CD4-positive, CD25-positive, alpha-beta regulatory T cell (primary cell): ENCODE results near the gene SLC6A7. TPM values are rescaled to one million over a fixed set of nuclear protein-coding genes. Genes with fewer than 3 reads are reported as not detected.
A peak's percentile ranks its signal among the peaks of the same experiment; 100 is the strongest.

Experiments used
- ATAC-seq, 2 donors: fragments of 150-1000 bp; cut with Tn5 transposase; one replicate each; pipeline ENCODE4 v1.10.0; 2021; ENCODE audit warnings: low read depth in 2 of 2, moderate number of reproducible peaks in 2 of 2, moderate library complexity in 1 of 2
- DNase-seq, 3 donors: peaks; one replicate each; pipeline versions ENCODE4 v3.0.0 to v3.0.0-alpha.2; 2012 to 2022; ENCODE audit warnings: mixed read lengths in 1 of 3
- H3K27ac ChIP-seq: one replicate; pipeline ENCODE4 v1.7.0; 2013; ENCODE audit warnings: mild to moderate bottlenecking, low read length; ENCODE audit not compliant: insufficient read depth, poor library complexity, severe bottlenecking
- H3K27me3 ChIP-seq: one replicate; pipeline ENCODE4 v1.7.0; 2013; ENCODE audit warnings: low read length; ENCODE audit not compliant: control insufficient read depth, insufficient read depth
- H3K36me3 ChIP-seq: one replicate; pipeline ENCODE4 v1.7.0; 2013; ENCODE audit warnings: mild to moderate bottlenecking, low read length, moderate library complexity; ENCODE audit not compliant: control insufficient read depth, insufficient read depth
- H3K4me1 ChIP-seq: 2 replicates; pipeline ENCODE4 v1.7.0; 2013; ENCODE audit warnings: mild to moderate bottlenecking, low read length; ENCODE audit not compliant: insufficient read depth, control insufficient read depth, poor library complexity, severe bottlenecking
- H3K4me3 ChIP-seq: one replicate; pipeline ENCODE4 v1.7.0; 2013; ENCODE audit warnings: low read depth, mild to moderate bottlenecking, low read length, moderate library complexity
- H3K9me3 ChIP-seq, 2 experiments: 1 replicate in 1 of 2; 2 replicates in 1 of 2; pipeline ENCODE4 v1.7.0; 2013; ENCODE audit warnings: low read length in 2 of 2, mild to moderate bottlenecking in 1 of 2, moderate library complexity in 1 of 2; ENCODE audit not compliant: control insufficient read depth in 2 of 2
- H3K27ac Mint-ChIP-seq, 3 donors: one replicate each; pipeline ENCODE4 v1.8.0; 2020 to 2022; ENCODE audit warnings: mild to moderate bottlenecking in 3 of 3, mixed read lengths in 3 of 3, moderate library complexity in 2 of 3
- H3K27me3 Mint-ChIP-seq: one replicate; pipeline ENCODE4 v1.8.0; 2022; ENCODE audit warnings: mild to moderate bottlenecking, mixed read lengths
- H3K36me3 Mint-ChIP-seq: one replicate; pipeline ENCODE4 v1.8.0; 2020; ENCODE audit warnings: mixed read lengths
- H3K4me1 Mint-ChIP-seq, 4 donors: one replicate each; pipeline ENCODE4 v1.8.0; 2020 to 2022; ENCODE audit warnings: mixed read lengths in 4 of 4, mild to moderate bottlenecking in 1 of 4
- H3K4me3 Mint-ChIP-seq, 4 donors: one replicate each; pipeline ENCODE4 v1.8.0; 2020 to 2022; ENCODE audit warnings: mild to moderate bottlenecking in 4 of 4, mixed read lengths in 4 of 4, moderate library complexity in 3 of 4
- H3K9me3 Mint-ChIP-seq, 7 donors: one replicate each; pipeline ENCODE4 v1.8.0; 2020 to 2022; ENCODE audit warnings: mixed read lengths in 7 of 7, mild to moderate bottlenecking in 3 of 7, moderate library complexity in 2 of 7
- polyA plus RNA-seq, 4 donors: library from polyadenylated mRNA; unstranded; fragments of 300-500 nt; fragmentation: Illumina TruSeq; gene quantifications; one replicate each; pipeline ENCODE4 v1.2.3, GENCODE V29; 2021
- total RNA-seq: library from RNA; stranded (reverse); gene quantifications from one replicate; pipeline ENCODE4 v1.2.3, GENCODE V29; 2022

SLC6A7 gene
- total and polyA plus RNA-seq, 5 donors from 2014 or later = not detected

- Mint-ChIP-seq H3K27ac (no peak overlapping the region), H3K4me1 (peaks cover 0 to 9% (median 4%) of the 10 kb centered on the region in 4 donors), H3K9me3 (peaks cover 0 to 2% (median 0%) of the 10 kb centered on the region in 7 donors), H3K27me3 (peaks cover 40% of the 10 kb centered on the region), H3K36me3 (no peaks in the 10 kb centered on the region), H3K4me3 (no peak overlapping the region)
- peaks cover 9% of the 10 kb centered on the region for H3K4me1 ChIP-seq
- no peak overlapping the region for H3K4me3 ChIP-seq
- no peak for ATAC-seq
- H3K9me3 ChIP-seq = no peaks in the 10 kb centered on the region
- no peak for DNase-seq
- no peak overlapping the region for H3K27ac ChIP-seq
- H3K27me3 ChIP-seq = peaks cover 4% of the 10 kb centered on the region
- no peaks in the 10 kb centered on the region for H3K36me3 ChIP-seq
These were observed 36.4 kb upstream of the SLC6A7 start for GRCh38 chr5:150153483-150153882.

- H3K4me1 Mint-ChIP-seq = peaks cover 0 to 9% (median 4%) of the 10 kb centered on the region in 4 donors
- no peak overlapping the region for H3K27ac Mint-ChIP-seq
- H3K9me3 ChIP-seq = no peaks in the 10 kb centered on the region
- H3K36me3 Mint-ChIP-seq = no peaks in the 10 kb centered on the region
- DNase-seq (peak in 1 of 3 donors; percentile 22), ATAC-seq (no peak)
- H3K4me1 ChIP-seq = peaks cover 9% of the 10 kb centered on the region
- H3K9me3 Mint-ChIP-seq = peaks cover 0 to 2% (median 0%) of the 10 kb centered on the region in 7 donors
- H3K36me3 ChIP-seq = no peaks in the 10 kb centered on the region
- peak overlapping the region in 1 of 4 donors; percentile 40 for H3K4me3 Mint-ChIP-seq
- H3K27ac ChIP-seq = no peak overlapping the region
- H3K27me3 ChIP-seq = peaks cover 4% of the 10 kb centered on the region
- H3K27me3 Mint-ChIP-seq = peaks cover 35% of the 10 kb centered on the region
- no peak overlapping the region for H3K4me3 ChIP-seq
These were observed 35.8 kb upstream of the SLC6A7 start for GRCh38 chr5:150153957-150154617.

GRCh38 chr5:150154618-150155128, 35.2 kb upstream of the SLC6A7 start:
- H3K27me3 Mint-ChIP-seq = peaks cover 35% of the 10 kb centered on the region
- no peaks in the 10 kb centered on the region for H3K9me3 ChIP-seq
- peak overlapping the region in 2 of 4 donors; percentile 40 to 47 for H3K4me3 Mint-ChIP-seq
- peaks cover 0 to 9% (median 4%) of the 10 kb centered on the region in 4 donors for H3K4me1 Mint-ChIP-seq
- H3K27ac ChIP-seq = no peak overlapping the region
- H3K36me3 ChIP-seq = no peaks in the 10 kb centered on the region
- no peak for ATAC-seq
- H3K36me3 Mint-ChIP-seq = no peaks in the 10 kb centered on the region
- no peak overlapping the region for H3K27ac Mint-ChIP-seq
- H3K4me1 ChIP-seq = peaks cover 9% of the 10 kb centered on the region
- peaks cover 0 to 2% (median 0%) of the 10 kb centered on the region in 7 donors for H3K9me3 Mint-ChIP-seq
- H3K4me3 ChIP-seq = no peak overlapping the region
- no peak for DNase-seq
- peaks cover 4% of the 10 kb centered on the region for H3K27me3 ChIP-seq

GRCh38 chr5:150155258-150156026, 34.4 kb upstream of the SLC6A7 start, which contains the start of gene PDGFRB:
Gene PDGFRB (minus strand): TSS chr5:150155845. CDS start chr5:150137047, 18,798 bp downstream.
- Mint-ChIP-seq H3K36me3 (no peaks in the 10 kb centered on the region), H3K4me1 (peaks cover 0 to 9% (median 4%) of the 10 kb centered on the region in 4 donors), H3K27ac (peak within 1 kb of the TSS in 2 of 3 donors; percentile 48 to 75), H3K9me3 (peaks cover 0 to 2% (median 0%) of the 10 kb centered on the region in 7 donors), H3K27me3 (peaks cover 35% of the 10 kb centered on the region), H3K4me3 (peak within 1 kb of the TSS in 3 of 4 donors; percentile 74 to 84 (median 80))
- H3K36me3 ChIP-seq = no peaks in the 10 kb centered on the region
- peak; percentile 38 to 48 for ATAC-seq
- peaks cover 9% of the 10 kb centered on the region for H3K4me1 ChIP-seq
- H3K9me3 ChIP-seq = no peaks in the 10 kb centered on the region
- peak in 2 of 3 donors; percentile 4 to 25 for DNase-seq
- no peak within 1 kb of the TSS for H3K27ac ChIP-seq
- peaks cover 4% of the 10 kb centered on the region for H3K27me3 ChIP-seq
- no peak within 1 kb of the TSS for H3K4me3 ChIP-seq

GRCh38 chr5:150156027-150156368, 33.9 kb upstream of the SLC6A7 start:
- DNase-seq (no peak), ATAC-seq (no peak)
- Histone ChIP-seq H3K27ac (no peak overlapping the region), H3K9me3 (no peaks in the 10 kb centered on the region), H3K36me3 (no peaks in the 10 kb centered on the region), H3K27me3 (peaks cover 4% of the 10 kb centered on the region), H3K4me3 (no peak overlapping the region), H3K4me1 (peaks cover 9% of the 10 kb centered on the region)
- H3K27ac Mint-ChIP-seq = peak overlapping the region in 2 of 3 donors; percentile 48 to 75
- peak overlapping the region in 3 of 4 donors; percentile 74 to 84 (median 80) for H3K4me3 Mint-ChIP-seq
- no peaks in the 10 kb centered on the region for H3K36me3 Mint-ChIP-seq
- peaks cover 0 to 9% (median 4%) of the 10 kb centered on the region in 4 donors for H3K4me1 Mint-ChIP-seq
- H3K9me3 Mint-ChIP-seq = peaks cover 0 to 2% (median 0%) of the 10 kb centered on the region in 7 donors
- H3K27me3 Mint-ChIP-seq = peaks cover 35% of the 10 kb centered on the region

- Mint-ChIP-seq H3K27me3 (peaks cover 35% of the 10 kb centered on the region), H3K27ac (no peak overlapping the region), H3K36me3 (no peaks in the 10 kb centered on the region), H3K9me3 (peaks cover 0 to 2% (median 0%) of the 10 kb centered on the region in 7 donors), H3K4me1 (peaks cover 0 to 9% (median 4%) of the 10 kb centered on the region in 4 donors), H3K4me3 (no peak overlapping the region)
- Histone ChIP-seq H3K36me3 (no peaks in the 10 kb centered on the region), H3K27ac (no peak overlapping the region), H3K27me3 (peaks cover 4% of the 10 kb centered on the region), H3K4me3 (no peak overlapping the region), H3K4me1 (peaks cover 9% of the 10 kb centered on the region), H3K9me3 (no peaks in the 10 kb centered on the region)
- ATAC-seq = no peak
- DNase-seq = no peak
These were observed 33.3 kb upstream of the SLC6A7 start for GRCh38 chr5:150156540-150156939.

GRCh38 chr5:150157168-150157567, 32.7 kb upstream of the SLC6A7 start:
- H3K36me3 ChIP-seq = no peaks in the 10 kb centered on the region
- H3K9me3 ChIP-seq = no peaks in the 10 kb centered on the region
- peaks cover 0 to 9% (median 4%) of the 10 kb centered on the region in 4 donors for H3K4me1 Mint-ChIP-seq
- H3K27me3 Mint-ChIP-seq = peaks cover 35% of the 10 kb centered on the region
- H3K4me1 ChIP-seq = peaks cover 9% of the 10 kb centered on the region
- H3K36me3 Mint-ChIP-seq = no peaks in the 10 kb centered on the region
- H3K27me3 ChIP-seq = peaks cover 4% of the 10 kb centered on the region
- H3K9me3 Mint-ChIP-seq = peaks cover 0 to 2% (median 0%) of the 10 kb centered on the region in 7 donors
- H3K4me3 Mint-ChIP-seq = no peak overlapping the region
- ATAC-seq (no peak), DNase-seq (no peak)
- H3K27ac ChIP-seq = no peak overlapping the region
- H3K27ac Mint-ChIP-seq = no peak overlapping the region
- no peak overlapping the region for H3K4me3 ChIP-seq
